Kidney glomerular epithelial cell (primary cell): Measurements from ENCODE around the gene APOB.

Source experiments
- DNase-seq: peaks from one replicate; lab custom pipeline; 2025; lab: John Stamatoyannopoulos, UW

APOB gene, protein sequence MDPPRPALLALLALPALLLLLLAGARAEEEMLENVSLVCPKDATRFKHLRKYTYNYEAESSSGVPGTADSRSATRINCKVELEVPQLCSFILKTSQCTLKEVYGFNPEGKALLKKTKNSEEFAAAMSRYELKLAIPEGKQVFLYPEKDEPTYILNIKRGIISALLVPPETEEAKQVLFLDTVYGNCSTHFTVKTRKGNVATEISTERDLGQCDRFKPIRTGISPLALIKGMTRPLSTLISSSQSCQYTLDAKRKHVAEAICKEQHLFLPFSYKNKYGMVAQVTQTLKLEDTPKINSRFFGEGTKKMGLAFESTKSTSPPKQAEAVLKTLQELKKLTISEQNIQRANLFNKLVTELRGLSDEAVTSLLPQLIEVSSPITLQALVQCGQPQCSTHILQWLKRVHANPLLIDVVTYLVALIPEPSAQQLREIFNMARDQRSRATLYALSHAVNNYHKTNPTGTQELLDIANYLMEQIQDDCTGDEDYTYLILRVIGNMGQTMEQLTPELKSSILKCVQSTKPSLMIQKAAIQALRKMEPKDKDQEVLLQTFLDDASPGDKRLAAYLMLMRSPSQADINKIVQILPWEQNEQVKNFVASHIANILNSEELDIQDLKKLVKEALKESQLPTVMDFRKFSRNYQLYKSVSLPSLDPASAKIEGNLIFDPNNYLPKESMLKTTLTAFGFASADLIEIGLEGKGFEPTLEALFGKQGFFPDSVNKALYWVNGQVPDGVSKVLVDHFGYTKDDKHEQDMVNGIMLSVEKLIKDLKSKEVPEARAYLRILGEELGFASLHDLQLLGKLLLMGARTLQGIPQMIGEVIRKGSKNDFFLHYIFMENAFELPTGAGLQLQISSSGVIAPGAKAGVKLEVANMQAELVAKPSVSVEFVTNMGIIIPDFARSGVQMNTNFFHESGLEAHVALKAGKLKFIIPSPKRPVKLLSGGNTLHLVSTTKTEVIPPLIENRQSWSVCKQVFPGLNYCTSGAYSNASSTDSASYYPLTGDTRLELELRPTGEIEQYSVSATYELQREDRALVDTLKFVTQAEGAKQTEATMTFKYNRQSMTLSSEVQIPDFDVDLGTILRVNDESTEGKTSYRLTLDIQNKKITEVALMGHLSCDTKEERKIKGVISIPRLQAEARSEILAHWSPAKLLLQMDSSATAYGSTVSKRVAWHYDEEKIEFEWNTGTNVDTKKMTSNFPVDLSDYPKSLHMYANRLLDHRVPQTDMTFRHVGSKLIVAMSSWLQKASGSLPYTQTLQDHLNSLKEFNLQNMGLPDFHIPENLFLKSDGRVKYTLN (N-terminal part only)

DNA sequence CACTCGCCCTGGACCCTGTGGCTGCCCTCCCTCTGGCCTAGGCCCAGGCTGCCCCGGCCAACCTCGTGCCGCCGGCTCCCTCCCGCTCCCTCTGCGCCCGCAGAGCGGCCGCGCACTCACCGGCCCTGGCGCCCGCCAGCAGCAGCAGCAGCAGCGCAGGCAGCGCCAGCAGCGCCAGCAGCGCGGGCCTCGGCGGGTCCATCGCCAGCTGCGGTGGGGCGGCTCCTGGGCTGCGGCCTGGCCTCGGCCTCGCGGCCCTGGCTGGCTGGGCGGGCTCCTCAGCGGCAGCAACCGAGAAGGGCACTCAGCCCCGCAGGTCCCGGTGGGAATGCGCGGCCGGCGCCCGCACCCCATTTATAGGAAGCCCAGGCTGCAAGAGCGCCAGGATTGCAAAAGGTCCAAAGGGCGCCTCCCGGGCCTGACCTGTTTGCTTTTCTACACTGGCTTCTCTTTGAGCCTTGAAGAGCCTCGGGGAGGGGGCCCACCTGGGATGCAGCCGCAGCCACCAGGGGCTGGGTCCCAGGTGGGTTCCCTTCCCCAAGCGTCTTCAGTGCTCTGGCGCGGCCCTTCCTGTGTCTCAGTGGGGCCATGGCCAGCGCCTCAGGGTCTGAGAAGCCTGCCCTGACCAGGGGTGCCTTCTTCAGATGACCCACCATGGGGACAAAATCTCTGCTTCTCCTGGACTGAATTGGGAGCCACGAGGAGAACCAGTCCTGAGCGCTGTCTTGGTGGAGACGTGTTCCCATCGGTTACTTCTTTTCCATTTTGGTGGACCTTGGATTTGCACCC is at the start of gene APOB:
Gene APOB (minus strand): TSS at position 330 of the 789 bp plus-strand sequence. CDS start 128 bp downstream, at position 202.
- DNase-seq: no peak

DNA sequence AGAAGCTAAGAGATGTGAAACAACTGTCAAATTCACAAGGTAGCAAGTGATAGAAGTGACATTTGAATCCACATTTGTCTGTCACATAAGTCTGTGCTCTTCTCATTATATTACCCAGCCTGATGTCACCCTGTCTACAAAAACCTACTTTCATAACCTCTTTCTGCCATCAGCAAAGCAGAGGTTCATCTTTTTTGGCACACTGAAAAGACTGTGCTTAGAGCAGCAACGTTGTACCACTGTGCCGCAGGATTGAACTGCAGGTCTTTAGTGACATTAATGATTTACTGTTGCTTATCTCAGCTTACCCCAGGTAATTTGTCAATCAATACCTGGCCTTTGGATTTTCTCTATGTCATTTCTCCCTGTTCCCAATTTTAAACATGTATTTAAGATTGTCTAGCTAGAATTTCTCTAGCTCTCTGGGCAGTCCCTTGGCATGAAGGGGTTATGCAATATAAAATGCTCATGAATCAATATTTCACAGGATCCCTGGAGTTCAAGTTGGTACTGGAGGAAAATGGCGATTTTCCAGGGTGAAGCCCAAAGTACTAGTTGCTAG is 48.5 kb upstream of the APOB start:
- DNase-seq: no peak

DNA sequence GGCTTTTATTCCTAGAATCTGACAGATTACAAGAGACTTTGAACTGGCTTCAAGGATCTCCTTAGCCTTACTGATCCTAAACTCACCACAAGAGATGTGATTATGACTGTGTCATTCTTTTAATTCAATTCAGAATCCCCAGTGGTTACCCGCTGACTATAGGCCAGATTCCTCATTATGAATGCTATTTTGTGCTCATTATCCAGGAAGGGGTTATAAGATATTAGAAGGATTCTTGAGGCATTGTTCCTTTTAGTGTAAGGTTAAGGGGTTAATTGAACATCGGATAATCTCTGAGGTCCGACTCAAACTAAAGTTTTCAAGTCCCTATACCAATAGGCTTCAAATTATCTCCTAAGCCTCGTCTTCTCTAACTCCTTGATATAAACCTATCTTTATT is 40.5 kb upstream of the APOB start:
- no peak for DNase-seq

DNA sequence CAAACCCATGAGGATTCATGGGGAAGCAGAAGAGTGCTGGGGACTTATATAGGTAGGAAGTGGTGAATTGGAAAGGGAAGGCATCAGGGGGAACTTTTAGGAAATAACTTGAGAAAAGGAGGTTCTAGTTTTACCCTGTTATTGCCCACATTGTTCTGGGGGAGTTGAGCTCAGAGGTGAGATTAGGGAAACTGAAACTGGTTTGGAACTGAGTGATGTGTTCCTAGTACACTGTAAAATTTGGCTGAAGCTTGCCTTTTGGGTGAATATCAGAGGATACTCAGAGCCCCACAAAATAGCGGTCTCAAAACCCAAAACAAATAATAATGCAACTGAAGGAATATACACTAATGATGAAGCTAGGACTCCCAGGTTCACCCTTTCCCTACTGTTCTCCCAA is 39.6 kb upstream of the APOB start:
- DNase-seq: no peak

DNA sequence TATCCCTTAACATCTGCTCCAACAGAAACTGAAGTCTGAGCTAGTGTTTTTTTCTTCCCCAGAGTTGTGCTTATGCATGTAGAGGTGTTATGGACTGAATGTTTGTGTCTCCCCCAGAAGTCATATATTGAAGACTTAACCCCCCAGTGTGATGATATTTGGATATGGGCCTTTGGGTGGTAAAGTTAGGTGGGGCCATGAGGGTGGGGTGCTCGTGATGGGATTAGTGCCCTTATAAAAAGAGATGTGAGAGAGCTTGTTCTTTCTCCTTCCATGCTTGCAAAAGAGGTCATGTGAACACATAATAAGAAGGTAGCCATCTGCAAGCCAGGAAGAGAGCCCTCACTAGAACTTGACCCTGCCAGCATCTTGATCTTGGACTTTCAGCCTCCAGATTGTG is 34.4 kb upstream of the APOB start:
- DNase-seq: no peak

DNA sequence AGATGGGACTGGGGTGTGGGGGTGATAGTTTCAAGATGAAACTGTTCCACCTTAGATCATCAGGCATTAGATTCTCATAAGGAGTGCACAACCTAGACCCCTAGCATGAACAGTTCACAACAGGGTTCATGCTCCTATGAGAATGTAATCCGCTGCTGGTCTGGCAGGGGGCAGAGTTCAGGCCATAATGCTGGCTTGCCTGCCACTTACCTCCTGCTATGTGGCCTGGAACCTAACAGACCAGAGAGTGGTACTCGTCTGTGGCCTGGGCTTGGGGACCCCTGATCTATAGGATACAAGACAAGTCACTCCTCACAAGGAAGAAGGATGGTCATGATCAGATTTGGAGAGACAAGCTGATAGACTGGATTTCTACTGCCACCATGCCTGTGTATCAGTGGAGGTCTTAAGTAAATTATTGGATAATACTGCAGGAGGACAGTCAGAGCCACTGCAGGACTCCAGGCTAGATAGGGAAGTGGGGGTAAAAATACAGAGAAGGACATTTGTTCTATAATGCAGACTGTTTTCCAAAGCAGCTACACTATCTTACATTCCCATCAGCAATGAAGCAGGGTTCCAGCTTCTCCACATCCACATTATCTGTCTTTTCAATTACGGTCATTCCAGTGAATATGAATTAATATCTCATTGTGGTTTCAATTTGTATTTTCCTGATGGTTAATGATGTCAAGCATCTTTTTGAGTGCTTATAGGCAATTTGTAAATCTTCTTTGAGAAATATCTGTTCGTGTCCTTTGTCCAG is 28.8 kb upstream of the APOB start:
- no peak for DNase-seq

DNA sequence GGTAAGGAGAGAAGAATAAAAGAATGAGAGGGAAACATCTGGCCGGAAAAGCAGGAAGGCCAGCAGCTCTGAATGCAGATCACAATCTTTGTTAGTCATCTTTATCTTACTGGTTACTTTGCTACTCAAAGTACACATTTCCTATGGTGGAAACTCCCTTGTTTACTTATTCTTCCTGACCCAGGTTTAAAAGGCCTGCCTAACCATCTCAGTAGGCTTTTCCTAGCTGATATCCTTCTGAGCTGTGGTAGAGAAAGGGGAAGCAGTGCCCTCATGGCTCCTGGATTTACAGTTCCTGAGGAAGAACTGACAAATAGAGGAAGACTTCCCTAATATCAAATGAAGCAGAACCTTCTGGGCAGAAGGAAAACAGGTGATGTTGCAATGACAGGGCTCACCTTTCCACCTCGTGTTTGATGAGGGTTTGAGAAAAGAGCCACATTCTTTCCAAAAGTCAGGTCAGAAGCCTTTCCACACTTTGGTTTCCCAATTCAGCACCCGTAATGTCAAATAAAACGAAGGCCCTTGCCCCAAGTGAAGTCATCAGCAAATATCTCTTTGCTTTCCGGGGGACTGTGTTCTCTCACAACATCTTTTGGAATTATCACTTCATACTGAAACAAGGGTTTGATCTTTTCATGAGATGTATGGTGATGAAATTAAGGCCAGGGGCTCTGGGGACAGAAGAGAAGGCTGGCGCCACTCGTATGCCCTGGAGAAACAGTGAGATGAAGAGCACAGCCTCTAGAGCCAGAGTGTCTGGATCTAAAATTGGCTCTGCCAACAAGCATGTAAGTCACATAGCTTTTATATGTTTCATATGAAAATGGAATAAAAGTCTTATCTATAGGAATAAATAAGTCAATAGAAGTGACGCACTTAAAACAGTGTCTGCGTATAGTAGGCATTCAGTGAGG is 26.7 kb upstream of the APOB start:
- no peak for DNase-seq

DNA sequence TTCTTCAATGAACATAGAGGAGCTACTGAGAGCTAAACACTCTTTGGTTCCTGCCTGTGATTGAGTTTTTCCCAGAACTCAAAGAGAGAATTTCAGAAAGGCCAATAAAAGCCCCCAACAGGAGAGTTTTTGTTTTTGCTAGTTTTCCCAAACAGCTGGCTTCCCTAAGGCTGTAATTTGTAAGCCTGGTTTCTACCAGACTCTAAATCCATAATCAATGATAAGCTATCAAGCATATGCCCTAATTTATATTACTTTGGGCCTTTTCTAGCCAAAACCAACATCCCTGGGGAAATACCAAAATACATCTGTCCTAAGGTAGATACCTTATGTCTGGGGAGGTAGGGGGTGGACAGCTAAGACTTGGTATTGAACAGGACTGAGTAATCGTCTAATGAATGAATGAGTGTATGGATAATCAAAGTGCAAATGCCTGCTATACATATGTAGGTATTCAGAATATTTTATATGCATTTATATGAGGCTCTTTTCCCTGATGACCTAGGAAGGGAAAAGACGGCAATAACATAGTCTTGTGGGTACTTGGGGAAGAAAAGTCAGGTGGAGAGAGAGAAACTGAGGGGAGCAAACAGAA is 26.0 kb upstream of the APOB start:
- no peak for DNase-seq

DNA sequence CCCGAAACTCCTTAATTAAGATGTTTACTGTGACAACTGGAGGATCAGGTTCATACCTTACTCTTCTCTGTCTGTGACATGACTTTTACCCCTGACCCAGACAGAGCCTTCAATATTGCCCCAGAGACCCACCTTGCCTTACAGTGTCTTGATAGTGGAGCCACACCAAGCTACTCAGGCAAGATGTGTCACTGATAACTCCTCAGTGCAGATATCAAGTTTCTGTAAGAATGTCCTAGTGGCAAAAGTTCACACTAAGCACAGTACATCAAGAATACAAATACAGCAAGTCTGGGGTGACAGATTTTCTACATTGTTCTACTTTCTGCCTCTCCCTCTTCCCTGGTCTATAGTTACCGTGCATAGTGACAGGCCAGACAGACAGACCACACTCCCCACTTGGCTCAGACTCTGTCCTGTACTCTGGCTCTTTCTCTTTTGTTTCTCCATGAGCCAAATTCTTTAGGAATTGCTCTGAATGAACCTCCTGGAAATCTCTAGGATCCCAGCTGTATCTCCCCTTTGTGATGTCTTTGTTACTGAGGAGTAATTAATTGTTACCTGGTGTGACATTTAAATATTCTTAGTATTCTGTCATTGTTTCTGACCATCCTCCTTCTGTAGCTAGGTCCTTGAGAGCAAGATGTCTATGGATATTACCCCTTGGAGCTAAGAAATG is 24.1 kb upstream of the APOB start:
- DNase-seq: no peak

DNA sequence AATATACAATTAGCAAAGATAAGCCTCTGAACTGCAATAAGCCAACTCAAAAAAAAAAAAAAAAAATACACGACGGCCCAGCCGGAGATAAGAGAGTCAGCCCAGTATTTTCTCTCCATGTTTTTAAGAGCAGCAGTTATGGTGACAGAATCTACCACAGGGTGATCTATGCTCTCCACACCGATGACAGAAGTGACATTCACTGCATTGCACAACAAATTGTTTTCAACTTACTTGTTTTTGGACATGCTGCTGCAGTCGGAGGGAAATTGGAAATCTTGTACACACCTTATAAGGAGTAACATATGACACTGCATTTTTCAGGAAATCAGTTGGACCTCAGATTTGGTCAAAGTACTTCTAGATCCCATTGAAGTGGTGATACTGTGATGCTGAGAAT is 23.3 kb upstream of the APOB start:
- DNase-seq: no peak

DNA sequence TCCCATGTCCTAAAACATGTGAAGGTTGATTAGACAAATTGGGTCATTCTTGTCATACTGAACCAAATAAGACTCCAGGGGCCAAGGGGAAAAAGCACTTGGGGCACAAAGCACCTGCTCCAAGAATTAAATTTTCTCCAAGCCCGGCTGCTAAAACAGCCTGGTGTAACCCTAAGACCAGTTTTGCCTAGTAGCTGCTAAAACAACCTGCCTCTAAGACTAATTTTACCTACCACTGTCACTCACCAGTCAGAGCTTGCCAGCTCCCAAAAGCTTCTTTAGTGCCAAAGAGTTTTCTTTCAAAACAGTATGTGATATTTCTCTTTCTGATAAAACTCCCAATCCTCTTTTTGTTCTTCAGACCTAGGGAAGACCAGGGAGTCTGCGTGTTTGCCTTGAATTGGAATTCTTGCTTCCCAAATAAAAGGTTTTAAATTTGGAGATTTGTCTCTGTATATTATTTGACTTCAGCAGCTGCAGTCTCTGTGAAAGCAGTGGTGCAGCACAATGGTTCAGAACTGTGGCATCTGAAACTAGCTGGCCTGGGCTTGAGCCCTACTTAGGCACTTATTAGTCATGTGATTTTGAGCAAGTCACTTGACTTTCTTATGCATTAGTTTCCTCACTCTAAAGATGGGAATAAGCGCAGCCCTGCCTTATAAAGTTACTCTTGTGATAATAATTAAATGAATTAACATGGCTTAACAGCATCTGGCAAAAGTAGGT is 16.2 kb upstream of the APOB start:
- no peak for DNase-seq

DNA sequence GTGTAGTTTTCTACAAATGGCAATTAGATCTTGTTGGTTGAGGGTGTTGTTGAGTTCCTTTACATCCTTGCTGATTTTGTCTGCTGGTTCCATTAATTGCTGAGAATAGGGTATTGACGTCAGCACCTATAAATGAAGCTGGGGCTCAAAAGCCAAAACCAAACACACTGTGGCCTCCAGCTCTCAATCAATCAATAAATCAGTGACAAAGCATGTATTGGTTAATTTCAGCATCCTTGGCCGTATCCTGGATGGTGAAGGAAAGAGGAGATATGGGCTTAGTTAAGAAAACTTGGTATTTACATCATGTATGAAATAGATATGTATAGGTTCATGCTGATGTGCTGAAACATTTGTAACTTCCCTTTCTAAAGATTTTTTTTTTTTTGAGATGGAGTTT is 13.2 kb upstream of the APOB start:
- DNase-seq: no peak

DNA sequence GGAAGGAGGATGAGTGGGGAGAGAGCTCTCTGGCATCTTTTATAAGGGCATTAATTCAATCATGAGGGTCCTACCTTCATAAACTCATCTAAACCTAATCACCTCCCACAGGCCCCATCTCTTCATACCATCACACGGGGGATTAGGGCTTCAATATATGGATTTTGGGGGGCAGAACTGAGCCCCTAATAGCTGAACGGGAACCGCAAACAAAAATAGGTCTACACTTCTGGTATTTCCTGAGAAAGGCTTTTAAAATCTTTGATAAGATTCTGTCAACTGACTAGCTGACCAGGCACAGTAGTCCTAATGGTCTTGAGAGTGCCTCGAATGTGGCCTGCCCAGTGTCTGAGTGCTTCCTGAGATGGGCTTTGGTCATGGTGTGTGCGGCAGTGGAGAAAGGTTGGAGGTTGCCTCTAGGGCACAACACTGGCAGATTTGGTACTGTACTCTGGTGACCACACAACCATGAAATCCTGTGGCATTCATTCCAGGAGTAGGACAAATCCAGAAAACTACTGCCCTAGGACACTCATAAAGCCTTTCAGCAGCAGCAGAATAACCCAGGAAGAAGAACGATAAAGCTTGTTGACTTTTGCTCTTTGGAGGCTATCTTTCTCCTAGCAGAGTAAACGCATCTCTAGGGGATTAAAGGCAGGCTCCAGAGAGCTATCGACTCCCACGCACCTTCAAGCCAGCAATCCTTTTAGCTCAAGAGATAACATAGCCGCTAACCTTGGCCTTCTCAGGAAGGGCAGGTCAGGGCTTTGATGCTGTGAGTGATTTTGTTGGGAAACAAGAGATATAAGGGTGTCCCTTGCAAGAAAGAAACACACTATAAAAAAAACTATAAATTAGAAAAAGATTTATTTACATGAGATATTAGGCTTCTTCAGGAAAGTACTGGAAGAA is 12.3 kb upstream of the APOB start:
- no peak for DNase-seq

DNA sequence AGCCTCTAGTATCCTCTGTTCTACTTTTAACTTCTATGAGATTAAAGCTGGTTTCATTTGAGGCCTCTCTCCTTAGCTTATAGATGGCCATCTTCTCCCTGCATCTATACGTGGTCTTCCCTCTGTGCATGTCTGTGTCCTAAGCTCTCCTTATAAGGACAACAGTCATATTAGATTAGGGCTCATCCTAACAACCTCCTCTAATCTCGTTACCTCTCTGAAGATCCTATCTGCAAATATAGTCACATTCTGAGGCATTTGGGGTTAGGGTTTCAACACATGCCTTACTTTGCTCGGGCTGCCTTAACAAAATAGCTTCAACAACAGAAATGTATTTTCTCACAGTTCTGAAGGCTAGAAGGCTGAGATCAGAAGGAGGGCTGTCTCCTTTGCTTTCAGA is 11.6 kb upstream of the APOB start:
- DNase-seq: no peak

DNA sequence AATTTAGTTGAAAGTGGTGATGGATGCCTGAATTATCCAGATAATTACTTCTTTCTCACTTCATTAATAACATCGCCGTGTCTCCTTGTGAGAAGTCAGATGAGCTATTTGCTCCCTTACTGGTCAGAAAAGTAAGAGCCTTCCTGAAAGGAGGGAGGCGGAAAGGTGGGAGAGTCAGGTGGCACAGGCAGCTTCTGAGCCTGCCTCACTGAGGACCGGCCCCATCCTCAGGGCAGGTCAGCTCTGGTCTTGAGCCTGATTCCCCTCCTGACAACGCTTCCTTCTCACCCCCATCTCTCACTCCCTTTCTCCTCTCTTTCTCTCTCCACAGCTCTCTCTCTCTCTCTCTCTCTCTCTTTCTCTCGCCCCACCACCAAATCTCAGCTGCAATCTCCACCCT is 10.1 kb upstream of the APOB start:
- DNase-seq: no peak

DNA sequence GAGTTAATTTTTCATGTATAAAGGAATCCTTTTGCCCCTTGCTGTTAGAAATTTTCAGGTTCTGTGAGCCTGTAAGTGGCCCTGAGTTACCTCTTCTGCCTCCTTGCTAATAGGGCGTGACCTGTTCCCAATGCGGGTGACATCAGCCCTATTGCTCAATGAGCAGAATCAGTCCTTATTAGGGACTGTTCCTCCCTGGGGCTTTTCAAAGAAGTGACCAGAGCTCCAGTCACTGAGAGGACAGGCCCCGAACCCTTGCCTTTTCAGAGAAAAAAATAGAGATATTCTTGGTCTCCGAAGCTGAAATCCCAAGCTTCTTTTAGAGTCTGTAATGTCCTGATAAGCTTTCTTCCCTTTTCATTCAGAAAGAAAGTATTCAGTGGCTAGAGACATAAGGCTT is 8.2 kb upstream of the APOB start:
- DNase-seq: no peak

DNA sequence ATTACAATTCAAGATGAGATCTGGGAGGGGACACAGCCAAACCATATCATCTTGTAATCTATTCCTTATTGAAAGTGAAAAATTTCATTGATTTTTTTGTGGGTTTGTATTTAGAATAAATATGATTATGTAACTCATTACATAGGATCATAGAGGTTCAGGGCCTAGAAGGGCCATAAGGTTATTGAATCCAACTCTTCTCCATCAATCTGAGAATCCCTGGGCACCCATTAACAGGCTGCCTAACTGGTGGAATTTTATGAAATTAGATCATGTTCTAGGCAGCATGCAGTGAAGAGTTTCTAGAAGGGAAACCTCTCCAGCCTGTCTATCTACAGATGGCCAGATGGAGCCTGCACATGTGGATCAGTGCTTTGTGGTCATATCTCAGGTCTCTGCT is 6.3 kb upstream of the APOB start:
- DNase-seq: no peak
